ENCODE measurements around the gene SCD5. TPM values are rescaled to one million over a fixed set of nuclear protein-coding genes. Genes with fewer than 3 reads are reported as not detected.

Gene SCD5
- total and polyA plus RNA-seq, 2 donors from 2014 or later: 41.2 to 55.7 TPM

DNA sequence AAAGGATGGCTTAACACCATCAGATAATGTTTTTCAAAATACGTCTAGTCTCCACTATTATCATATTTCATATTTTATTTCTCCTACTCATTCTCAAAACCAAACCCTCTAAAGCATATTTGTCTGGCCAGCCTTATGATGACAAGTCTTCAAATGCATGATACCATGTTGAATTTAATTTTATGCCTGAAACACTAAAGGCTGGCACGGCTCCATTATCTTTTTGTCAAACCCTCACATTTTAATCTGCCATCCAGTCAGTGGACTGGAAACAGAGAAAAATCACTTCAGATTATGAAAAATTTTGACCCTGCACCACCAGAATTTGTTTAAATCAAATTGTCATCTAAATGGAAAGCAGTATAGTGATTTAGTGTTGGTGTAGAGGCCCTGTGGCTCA, 42.9 kb downstream of the SCD5 start:
- FAIRE-seq (no peak), DNase-seq (no peak)
- H3K36me3 ChIP-seq (ENCODE audit: control insufficient read depth in 2 of 3, insufficient read depth in 3 of 3, low read length in 3 of 3): no peaks in the 10 kb centered on the region
- H3K27ac ChIP-seq (ENCODE audit: low read depth in 2 of 2, low read length in 2 of 2): no peak overlapping the region
- H3K27me3 ChIP-seq (ENCODE audit: control insufficient read depth, insufficient read depth, low read length): no peaks in the 10 kb centered on the region
- intact Hi-C loops (cut with DNase I): no loop called here
- peaks cover 0 to 10% (median 2%) of the 10 kb centered on the region in 3 donors for H3K4me1 ChIP-seq (ENCODE audit: control insufficient read depth in 2 of 3, insufficient read depth in 2 of 3, low read depth in 1 of 3, low read length in 3 of 3)
- no peak overlapping the region for H3K9ac ChIP-seq (ENCODE audit: low read length in 3 of 3)
- H3K4me3 ChIP-seq (ENCODE audit: low read length in 3 of 3): no peak overlapping the region
- H3K9me3 ChIP-seq (ENCODE audit: control insufficient read depth in 2 of 3, insufficient read depth in 1 of 3, low read length in 3 of 3): no peaks in the 10 kb centered on the region
- TF ChIP-seq, protein P1, sequence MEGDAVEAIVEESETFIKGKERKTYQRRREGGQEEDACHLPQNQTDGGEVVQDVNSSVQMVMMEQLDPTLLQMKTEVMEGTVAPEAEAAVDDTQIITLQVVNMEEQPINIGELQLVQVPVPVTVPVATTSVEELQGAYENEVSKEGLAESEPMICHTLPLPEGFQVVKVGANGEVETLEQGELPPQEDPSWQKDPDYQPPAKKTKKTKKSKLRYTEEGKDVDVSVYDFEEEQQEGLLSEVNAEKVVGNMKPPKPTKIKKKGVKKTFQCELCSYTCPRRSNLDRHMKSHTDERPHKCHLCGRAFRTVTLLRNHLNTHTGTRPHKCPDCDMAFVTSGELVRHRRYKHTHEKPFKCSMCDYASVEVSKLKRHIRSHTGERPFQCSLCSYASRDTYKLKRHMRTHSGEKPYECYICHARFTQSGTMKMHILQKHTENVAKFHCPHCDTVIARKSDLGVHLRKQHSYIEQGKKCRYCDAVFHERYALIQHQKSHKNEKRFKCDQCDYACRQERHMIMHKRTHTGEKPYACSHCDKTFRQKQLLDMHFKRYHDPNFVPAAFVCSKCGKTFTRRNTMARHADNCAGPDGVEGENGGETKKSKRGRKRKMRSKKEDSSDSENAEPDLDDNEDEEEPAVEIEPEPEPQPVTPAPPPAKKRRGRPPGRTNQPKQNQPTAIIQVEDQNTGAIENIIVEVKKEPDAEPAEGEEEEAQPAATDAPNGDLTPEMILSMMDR (IDR thresholded peaks at IDR 0.05; ENCODE audit: borderline replicate concordance, extremely low read depth, insufficient read depth): no peak

DNA sequence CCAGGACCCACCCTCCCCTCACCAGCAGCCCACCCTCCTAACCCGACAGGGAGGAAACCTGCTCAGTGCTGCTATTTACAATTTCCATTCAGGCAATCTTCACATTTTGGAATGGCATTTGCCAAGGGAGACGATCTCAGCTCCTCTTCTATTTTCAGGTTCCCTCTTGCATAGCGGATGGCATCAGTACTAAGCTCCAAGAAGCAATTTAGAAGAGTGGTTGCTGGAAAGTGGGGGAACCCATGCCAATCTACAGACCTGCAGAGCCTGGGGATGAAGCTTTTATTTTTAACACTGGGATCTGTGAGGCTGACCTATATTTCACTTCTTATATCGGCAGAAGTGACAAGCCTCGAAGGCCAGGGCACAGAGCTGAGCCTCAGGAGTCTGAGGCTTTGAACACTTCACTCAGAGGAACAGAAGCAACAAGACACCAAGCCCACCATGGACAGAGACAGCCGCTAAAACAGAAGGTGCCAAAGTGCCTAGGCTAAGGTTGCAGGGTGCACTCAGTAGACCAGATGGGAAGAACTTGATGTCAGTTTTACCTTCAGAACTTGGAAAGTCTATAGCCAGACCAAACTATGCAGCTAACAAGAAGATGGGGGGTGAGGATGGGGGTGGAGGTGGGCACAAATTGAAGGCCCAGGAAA, 44.0 kb downstream of the SCD5 start:
- Histone ChIP-seq H3K9ac (ENCODE audit: low read length in 3 of 3) (no peak overlapping the region), H3K27me3 (ENCODE audit: control insufficient read depth, insufficient read depth, low read length) (no peaks in the 10 kb centered on the region), H3K27ac (ENCODE audit: low read depth in 2 of 2, low read length in 2 of 2) (no peak overlapping the region), H3K36me3 (ENCODE audit: control insufficient read depth in 2 of 3, insufficient read depth in 3 of 3, low read length in 3 of 3) (no peaks in the 10 kb centered on the region), H3K4me3 (ENCODE audit: low read length in 3 of 3) (no peak overlapping the region), H3K9me3 (ENCODE audit: control insufficient read depth in 2 of 3, insufficient read depth in 1 of 3, low read length in 3 of 3) (no peaks in the 10 kb centered on the region), H3K4me1 (ENCODE audit: control insufficient read depth in 2 of 3, insufficient read depth in 2 of 3, low read depth in 1 of 3, low read length in 3 of 3) (peaks cover 0 to 14% (median 2%) of the 10 kb centered on the region in 3 donors)
- intact Hi-C loops (cut with DNase I): no loop called here
- DNase-seq (no peak), FAIRE-seq (no peak)
- TF ChIP-seq, protein P1 (IDR thresholded peaks at IDR 0.05; ENCODE audit: borderline replicate concordance, extremely low read depth, insufficient read depth): no peak

DNA sequence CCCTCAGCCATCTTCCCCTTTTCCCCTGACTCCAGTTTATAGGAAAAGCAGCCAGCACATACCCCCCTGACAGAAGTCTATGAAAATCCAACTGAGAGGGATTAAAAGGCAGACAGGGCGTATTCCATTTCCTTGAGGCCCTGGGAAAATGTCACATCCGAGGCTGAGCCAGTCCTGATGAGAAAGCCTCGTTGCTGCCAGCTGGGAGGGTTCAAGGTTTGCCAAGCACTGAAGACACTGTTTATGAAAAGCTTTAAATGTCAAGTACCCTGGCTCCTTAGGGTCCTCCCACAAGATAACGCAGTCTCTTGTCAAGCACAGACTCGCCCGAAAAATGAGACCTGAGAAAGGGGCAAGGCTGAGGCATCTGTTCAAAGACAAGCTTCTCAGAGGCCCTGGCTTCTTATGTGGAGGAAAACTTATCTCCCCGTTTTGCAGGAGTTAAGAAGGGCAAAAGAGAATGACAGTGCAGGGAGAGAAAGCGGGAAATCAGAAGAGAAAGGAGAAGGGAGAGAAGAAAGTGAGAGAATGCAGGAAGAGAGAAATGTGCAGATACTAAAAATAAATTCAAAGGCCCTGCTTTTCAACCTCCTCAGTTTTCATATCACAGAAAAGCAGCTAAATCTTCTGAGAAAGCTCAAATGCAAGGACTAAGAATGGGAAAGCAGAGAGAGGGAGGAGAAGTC, 44.7 kb downstream of the SCD5 start:
- Histone ChIP-seq H3K9ac (ENCODE audit: low read length in 3 of 3) (no peak overlapping the region), H3K27ac (ENCODE audit: low read depth in 2 of 2, low read length in 2 of 2) (peak overlapping the region in 1 of 2 donors; percentile 16), H3K27me3 (ENCODE audit: control insufficient read depth, insufficient read depth, low read length) (no peaks in the 10 kb centered on the region), H3K4me3 (ENCODE audit: low read length in 3 of 3) (no peak overlapping the region), H3K4me1 (ENCODE audit: control insufficient read depth in 2 of 3, insufficient read depth in 2 of 3, low read depth in 1 of 3, low read length in 3 of 3) (peaks cover 0 to 14% (median 2%) of the 10 kb centered on the region in 3 donors), H3K36me3 (ENCODE audit: control insufficient read depth in 2 of 3, insufficient read depth in 3 of 3, low read length in 3 of 3) (no peaks in the 10 kb centered on the region), H3K9me3 (ENCODE audit: control insufficient read depth in 2 of 3, insufficient read depth in 1 of 3, low read length in 3 of 3) (no peaks in the 10 kb centered on the region)
- peak in 3 of 5 donors; percentile 29 to 55 (median 44) for DNase-seq
- no peak for FAIRE-seq
- TF ChIP-seq, protein P1 (IDR thresholded peaks at IDR 0.05; ENCODE audit: borderline replicate concordance, extremely low read depth, insufficient read depth): no peak
- intact Hi-C loops (cut with DNase I): no loop called here
